ENCODE data around the gene TFF3.

- TF ChIP-seq, protein P1, sequence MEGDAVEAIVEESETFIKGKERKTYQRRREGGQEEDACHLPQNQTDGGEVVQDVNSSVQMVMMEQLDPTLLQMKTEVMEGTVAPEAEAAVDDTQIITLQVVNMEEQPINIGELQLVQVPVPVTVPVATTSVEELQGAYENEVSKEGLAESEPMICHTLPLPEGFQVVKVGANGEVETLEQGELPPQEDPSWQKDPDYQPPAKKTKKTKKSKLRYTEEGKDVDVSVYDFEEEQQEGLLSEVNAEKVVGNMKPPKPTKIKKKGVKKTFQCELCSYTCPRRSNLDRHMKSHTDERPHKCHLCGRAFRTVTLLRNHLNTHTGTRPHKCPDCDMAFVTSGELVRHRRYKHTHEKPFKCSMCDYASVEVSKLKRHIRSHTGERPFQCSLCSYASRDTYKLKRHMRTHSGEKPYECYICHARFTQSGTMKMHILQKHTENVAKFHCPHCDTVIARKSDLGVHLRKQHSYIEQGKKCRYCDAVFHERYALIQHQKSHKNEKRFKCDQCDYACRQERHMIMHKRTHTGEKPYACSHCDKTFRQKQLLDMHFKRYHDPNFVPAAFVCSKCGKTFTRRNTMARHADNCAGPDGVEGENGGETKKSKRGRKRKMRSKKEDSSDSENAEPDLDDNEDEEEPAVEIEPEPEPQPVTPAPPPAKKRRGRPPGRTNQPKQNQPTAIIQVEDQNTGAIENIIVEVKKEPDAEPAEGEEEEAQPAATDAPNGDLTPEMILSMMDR (conservative IDR thresholded peaks at IDR 0.05; ENCODE audit: low read length) = no peak
- no peak for TF ChIP-seq EZH2phosphoT487 (IDR thresholded peaks at IDR 0.05; ENCODE audit: borderline replicate concordance, low read depth, low read length)
These were observed 28.8 kb upstream of the TFF3 start for GRCh38 chr21:42343963-42344510.
